HepG2 (cell line): Measurements from ENCODE around the gene ZFR2. TPM values are rescaled to one million over a fixed set of nuclear protein-coding genes. Genes with fewer than 3 reads are reported as not detected.
A peak's percentile ranks its signal among the peaks of the same experiment; 100 is the strongest.

Experiments
- CEBPB ChIP-seq: IDR thresholded peaks from 2 replicates; pipeline ENCODE4 v1.6.1; 2011; ENCODE audit warnings: low read depth, low read length, improper control_type of control experiment, borderline replicate concordance
- CENPX ChIP-seq: sonication (generic); formaldehyde crosslinking; IDR thresholded peaks from 2 replicates; pipeline ENCODE4 v1.9.0; 2021; ENCODE audit warnings: mild to moderate bottlenecking, missing genetic modification reagents, moderate library complexity
- ETV5 ChIP-seq: IDR thresholded peaks from 2 replicates; pipeline ENCODE4 v1.6.1; 2018; ENCODE audit warnings: missing biosample characterization, missing genetic modification reagents, inconsistent platforms, borderline replicate concordance
- KDM5B ChIP-seq: sonication (generic); formaldehyde crosslinking; IDR thresholded peaks from 2 replicates; pipeline ENCODE4 v1.4.0; 2020; ENCODE audit warnings: missing genetic modification reagents, mild to moderate bottlenecking, borderline replicate concordance
- KLF15 ChIP-seq: sonication (generic); formaldehyde crosslinking; IDR thresholded peaks from 2 replicates; pipeline ENCODE4 v1.8.1; 2023; ENCODE audit warnings: borderline replicate concordance, mild to moderate bottlenecking, inconsistent platforms, missing genetic modification reagents, mixed read lengths
- MAFG ChIP-seq: sonication (generic); formaldehyde crosslinking; IDR thresholded peaks from 2 replicates; pipeline ENCODE4 v1.5.1; 2020; ENCODE audit warnings: mild to moderate bottlenecking, missing genetic modification reagents
- NFYC ChIP-seq: IDR thresholded peaks from 2 replicates; pipeline ENCODE4 v1.6.1; 2016; ENCODE audit warnings: missing genetic modification reagents, missing compliant biosample characterization
- POLR2G ChIP-seq: fragments of 200-400 bp; formaldehyde crosslinking; IDR thresholded peaks from 2 replicates; pipeline ENCODE4 v1.6.1; 2018; ENCODE audit warnings: mild to moderate bottlenecking, low read depth, low read length, moderate library complexity
- SALL1 ChIP-seq: sonication (generic); formaldehyde crosslinking; IDR thresholded peaks from 2 replicates; pipeline ENCODE4 v1.8.0; 2022; ENCODE audit warnings: mild to moderate bottlenecking, missing genetic modification reagents
- SP2 ChIP-seq: sonication (generic); formaldehyde crosslinking; IDR thresholded peaks from 2 replicates; pipeline ENCODE4 v1.5.1; 2020; ENCODE audit warnings: mild to moderate bottlenecking, missing genetic modification reagents
- SP4 ChIP-seq: sonication (generic); formaldehyde crosslinking; IDR thresholded peaks from 2 replicates; pipeline ENCODE4 v1.8.1; 2023; ENCODE audit warnings: mild to moderate bottlenecking, missing genetic modification reagents
- TAF1 ChIP-seq: sonication (generic); formaldehyde crosslinking; IDR thresholded peaks from 2 replicates; pipeline ENCODE4 v1.4.0; 2020; ENCODE audit warnings: missing genetic modification reagents
- U2AF2 ChIP-seq: fragments of 200-400 bp; formaldehyde crosslinking; IDR thresholded peaks from 2 replicates; pipeline ENCODE4 v1.6.1; 2017; ENCODE audit warnings: low read depth, mild to moderate bottlenecking, low read length
- XBP1 ChIP-seq: sonication (generic); formaldehyde crosslinking; IDR thresholded peaks from 2 replicates; pipeline ENCODE4 v1.5.0; 2020; ENCODE audit warnings: missing genetic modification reagents
- ZBTB21 ChIP-seq: sonication (generic); formaldehyde crosslinking; IDR thresholded peaks from 2 replicates; pipeline ENCODE4 v1.4.0; 2020; ENCODE audit warnings: missing genetic modification reagents
- ZFP90 ChIP-seq: sonication (generic); formaldehyde crosslinking; IDR thresholded peaks from 2 replicates; pipeline ENCODE4 v1.8.0; 2022; ENCODE audit warnings: missing genetic modification reagents, mild to moderate bottlenecking, inconsistent platforms, borderline replicate concordance
- ZFYVE20 ChIP-seq: sonication (generic); formaldehyde crosslinking; IDR thresholded peaks from 2 replicates; pipeline ENCODE4 v1.8.0; 2023; ENCODE audit warnings: low read depth, mild to moderate bottlenecking, moderate library complexity, missing genetic modification reagents, borderline replicate concordance
- ZNF282 ChIP-seq: fragments of 450-650 bp; IDR thresholded peaks from 2 replicates; pipeline ENCODE4 v1.6.1; 2018; ENCODE audit not compliant: partially characterized antibody
- ZNF329 ChIP-seq: sonication (generic); formaldehyde crosslinking; IDR thresholded peaks from 2 replicates; pipeline ENCODE4 v1.9.0; 2021; ENCODE audit warnings: low read depth, mild to moderate bottlenecking, missing genetic modification reagents
- ZNF333 ChIP-seq: sonication (generic); formaldehyde crosslinking; IDR thresholded peaks from 2 replicates; pipeline ENCODE4 v1.4.0; 2020; ENCODE audit warnings: mild to moderate bottlenecking, missing genetic modification reagents, borderline replicate concordance
- ZNF350 ChIP-seq: sonication (generic); formaldehyde crosslinking; IDR thresholded peaks from 2 replicates; pipeline ENCODE4 v1.4.0; 2020; ENCODE audit warnings: mild to moderate bottlenecking, low read depth, missing genetic modification reagents, borderline replicate concordance
- ZNF451 ChIP-seq: sonication (generic); formaldehyde crosslinking; IDR thresholded peaks from 2 replicates; pipeline ENCODE4 v1.5.0; 2020; ENCODE audit warnings: mild to moderate bottlenecking, missing genetic modification reagents
- ZNF598 ChIP-seq: sonication (generic); formaldehyde crosslinking; IDR thresholded peaks from 2 replicates; pipeline ENCODE4 v1.5.1; 2020; ENCODE audit warnings: mild to moderate bottlenecking, missing genetic modification reagents, borderline replicate concordance
- ZNF780A ChIP-seq: sonication (generic); formaldehyde crosslinking; IDR thresholded peaks from 2 replicates; pipeline ENCODE4 v1.8.0; 2022; ENCODE audit warnings: mild to moderate bottlenecking, missing genetic modification reagents, moderate library complexity
- ZSCAN22 ChIP-seq: sonication (generic); formaldehyde crosslinking; IDR thresholded peaks from 2 replicates; pipeline ENCODE4 v1.4.0; 2020; ENCODE audit warnings: mild to moderate bottlenecking, missing genetic modification reagents
- polyA plus RNA-seq, 8 experiments: library from polyadenylated mRNA; depleted of rRNA in 3 of 8; stranded (reverse) in 7 of 8; unstranded in 1 of 8; fragments of >200 nt; fragmentation: Illumina TruSeq in 4 of 8; extraction: Trizol in 4 of 8; gene quantifications; 2 replicates each; pipeline versions ENCODE4 v1.2.1 to v1.2.3, GENCODE V29; 2011 to 2016; ENCODE audit warnings: low read depth in 4 of 8, missing spikeins in 1 of 8, mixed read lengths in 1 of 8; ENCODE audit not compliant: insufficient read depth in 1 of 8
- total RNA-seq, 5 experiments: library from RNA; depleted of rRNA; stranded (reverse); fragments of >200 nt; fragmentation: Illumina TruSeq; extraction: Trizol; gene quantifications; 2 replicates each; pipeline ENCODE4 v1.2.3, GENCODE V29; 2016; ENCODE audit warnings: low read depth in 1 of 5
- TF ChIP-seq, protein P1 (sequence below): sonication (generic); formaldehyde crosslinking; IDR thresholded peaks from 2 replicates; pipeline ENCODE4 v1.8.1; 2022; ENCODE audit warnings: low read depth, mild to moderate bottlenecking, missing genetic modification reagents
- TF ChIP-seq, protein P2 (sequence below): sonication (generic); formaldehyde crosslinking; conservative IDR thresholded peaks from 2 replicates; pipeline ENCODE4 v1.4.0; 2020; ENCODE audit warnings: missing genetic modification reagents
- TF ChIP-seq, protein P3 (sequence below): sonication (generic); formaldehyde crosslinking; IDR thresholded peaks from 2 replicates; pipeline ENCODE4 v1.4.0; 2020; ENCODE audit warnings: mild to moderate bottlenecking, missing genetic modification reagents

ZFR2 gene
- total and polyA plus RNA-seq, 2 of the 13 experiments (the other 11 are each of a cell fraction or from before 2014, with no cell fraction given) = 0.37 to 0.69 TPM

DNA sequence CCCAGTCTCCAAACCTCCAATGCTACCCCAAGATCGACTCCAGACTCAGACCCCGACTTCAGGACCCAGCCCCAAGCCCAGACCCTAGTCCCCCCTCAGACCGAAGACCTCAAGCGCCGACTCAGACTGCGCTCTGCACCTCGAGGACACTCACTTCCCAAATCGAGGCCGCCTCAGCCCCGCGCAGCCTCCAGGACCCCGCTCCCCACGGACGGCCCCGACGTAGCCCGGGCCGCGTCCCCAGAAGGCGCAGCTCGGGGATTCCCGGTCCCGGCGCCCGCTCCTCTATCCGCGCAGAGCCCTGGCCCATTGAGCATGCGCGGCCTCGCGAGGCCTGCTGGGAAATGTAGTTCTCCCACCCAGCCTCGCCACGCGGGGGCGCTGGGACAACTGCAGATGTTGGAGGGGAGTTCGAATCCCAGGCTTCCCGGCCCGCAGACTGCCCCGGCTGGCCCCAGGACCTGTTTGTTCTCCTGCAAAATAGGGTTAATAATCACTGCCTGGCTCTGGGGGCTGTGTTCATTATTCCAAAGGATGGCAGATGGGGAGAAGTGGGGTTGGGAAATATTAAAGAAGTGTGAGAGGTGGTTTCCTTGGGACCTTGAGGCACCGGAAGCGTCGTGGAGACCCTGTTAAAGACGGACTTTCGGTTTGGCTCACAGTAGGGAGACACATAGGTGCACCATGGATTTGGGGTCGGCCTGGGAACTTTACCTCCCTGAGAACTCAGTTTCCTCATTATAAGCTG is 107.3 kb downstream of the ZFR2 start, which contains the start of gene APBA3 (continued):
- TF ChIP-seq, protein P1, sequence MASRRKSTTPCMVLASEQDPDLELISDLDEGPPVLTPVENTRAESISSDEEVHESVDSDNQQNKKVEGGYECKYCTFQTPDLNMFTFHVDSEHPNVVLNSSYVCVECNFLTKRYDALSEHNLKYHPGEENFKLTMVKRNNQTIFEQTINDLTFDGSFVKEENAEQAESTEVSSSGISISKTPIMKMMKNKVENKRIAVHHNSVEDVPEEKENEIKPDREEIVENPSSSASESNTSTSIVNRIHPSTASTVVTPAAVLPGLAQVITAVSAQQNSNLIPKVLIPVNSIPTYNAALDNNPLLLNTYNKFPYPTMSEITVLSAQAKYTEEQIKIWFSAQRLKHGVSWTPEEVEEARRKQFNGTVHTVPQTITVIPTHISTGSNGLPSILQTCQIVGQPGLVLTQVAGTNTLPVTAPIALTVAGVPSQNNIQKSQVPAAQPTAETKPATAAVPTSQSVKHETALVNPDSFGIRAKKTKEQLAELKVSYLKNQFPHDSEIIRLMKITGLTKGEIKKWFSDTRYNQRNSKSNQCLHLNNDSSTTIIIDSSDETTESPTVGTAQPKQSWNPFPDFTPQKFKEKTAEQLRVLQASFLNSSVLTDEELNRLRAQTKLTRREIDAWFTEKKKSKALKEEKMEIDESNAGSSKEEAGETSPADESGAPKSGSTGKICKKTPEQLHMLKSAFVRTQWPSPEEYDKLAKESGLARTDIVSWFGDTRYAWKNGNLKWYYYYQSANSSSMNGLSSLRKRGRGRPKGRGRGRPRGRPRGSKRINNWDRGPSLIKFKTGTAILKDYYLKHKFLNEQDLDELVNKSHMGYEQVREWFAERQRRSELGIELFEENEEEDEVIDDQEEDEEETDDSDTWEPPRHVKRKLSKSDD = no peak
- TF ChIP-seq ZBTB21 (CRISPR knock-in tag) (no peak), ZNF350 (CRISPR knock-in tag) (peak; percentile 85), KLF15 (CRISPR knock-in tag) (no peak), ZNF598 (peak; percentile 28; the same call in 1 of the 2 replicates), ZNF329 (CRISPR knock-in tag) (peak; percentile 77), ZFYVE20 (no peak), TAF1 (peak; percentile 81; the same call in 1 of the 2 replicates), ZNF333 (CRISPR knock-in tag) (no peak), SALL1 (CRISPR knock-in tag) (peak; percentile 48; the same call in 1 of the 2 replicates), XBP1 (CRISPR knock-in tag) (no peak), NFYC (CRISPR knock-in tag) (0 out of 2 replicates have a peak, but pooled peaks have one; percentile 35), ZNF780A (CRISPR knock-in tag) (no peak), ETV5 (CRISPR knock-in tag) (0 out of 2 replicates have a peak, but pooled peaks have one; percentile 62), U2AF2 (no peak), SP4 (CRISPR knock-in tag) (no peak; the same call in 1 of the 2 replicates), ZSCAN22 (CRISPR knock-in tag) (no peak), CENPX (CRISPR knock-in tag) (no peak), ZNF451 (CRISPR knock-in tag) (0 out of 2 replicates have a peak, but pooled peaks have one; percentile 50), MAFG (CRISPR knock-in tag) (no peak), SP2 (CRISPR knock-in tag) (no peak), ZNF282 (no peak), CEBPB (no peak), ZFP90 (CRISPR knock-in tag) (peak; percentile 84), KDM5B (CRISPR knock-in tag) (peak; percentile 45; the same call in 1 of the 2 replicates), POLR2G (peak; percentile 91)
- TF ChIP-seq, protein P2, sequence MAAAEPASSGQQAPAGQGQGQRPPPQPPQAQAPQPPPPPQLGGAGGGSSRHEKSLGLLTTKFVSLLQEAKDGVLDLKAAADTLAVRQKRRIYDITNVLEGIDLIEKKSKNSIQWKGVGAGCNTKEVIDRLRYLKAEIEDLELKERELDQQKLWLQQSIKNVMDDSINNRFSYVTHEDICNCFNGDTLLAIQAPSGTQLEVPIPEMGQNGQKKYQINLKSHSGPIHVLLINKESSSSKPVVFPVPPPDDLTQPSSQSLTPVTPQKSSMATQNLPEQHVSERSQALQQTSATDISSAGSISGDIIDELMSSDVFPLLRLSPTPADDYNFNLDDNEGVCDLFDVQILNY (CRISPR knock-in tag) = no peak
- TF ChIP-seq, protein P3, sequence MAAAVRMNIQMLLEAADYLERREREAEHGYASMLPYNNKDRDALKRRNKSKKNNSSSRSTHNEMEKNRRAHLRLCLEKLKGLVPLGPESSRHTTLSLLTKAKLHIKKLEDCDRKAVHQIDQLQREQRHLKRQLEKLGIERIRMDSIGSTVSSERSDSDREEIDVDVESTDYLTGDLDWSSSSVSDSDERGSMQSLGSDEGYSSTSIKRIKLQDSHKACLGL (CRISPR knock-in tag) = 0 out of 2 replicates have a peak, but pooled peaks have one; percentile 28
